Stimulated activated CD8-positive, alpha-beta memory T cell treated with anti-CD3 and anti-CD28 coated beads, Interleukin-7, amount 100 ng/mL, for 4 hours (primary cell): Measurements from ENCODE around the gene NOTUM.

Source experiments
- DNase-seq, 2 donors: peaks; one replicate each; pipeline ENCODE4 v3.0.0-alpha.2; 2020; ENCODE audit warnings: low read depth in 2 of 2

Gene NOTUM

DNA sequence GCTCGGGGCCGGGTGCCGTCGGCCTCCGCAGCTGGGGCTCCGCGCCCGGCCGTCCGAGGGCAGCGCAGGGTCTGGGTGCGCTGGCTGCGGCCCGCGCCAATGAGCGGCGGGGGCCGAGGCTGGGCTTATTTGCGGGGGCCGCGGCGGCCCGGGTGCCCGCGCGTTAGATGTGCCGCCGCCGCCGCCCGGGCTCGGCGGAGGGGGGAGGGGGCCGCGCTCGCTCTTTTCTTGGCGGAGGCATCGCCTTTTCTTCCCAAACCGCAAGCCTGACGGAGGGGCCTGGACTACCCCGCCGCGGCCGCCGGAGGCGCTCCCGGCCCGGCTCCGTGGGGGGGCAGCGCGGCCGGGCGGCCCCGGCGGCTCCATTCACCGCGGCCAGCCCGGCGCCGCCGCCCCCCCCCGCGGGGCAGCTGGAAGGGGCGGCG is at the start of gene NOTUM:
Gene NOTUM (minus strand): TSS at position 101 of the 425 bp plus-strand sequence. CDS start 278 bp downstream, outside the sequence.
- no peak for DNase-seq

DNA sequence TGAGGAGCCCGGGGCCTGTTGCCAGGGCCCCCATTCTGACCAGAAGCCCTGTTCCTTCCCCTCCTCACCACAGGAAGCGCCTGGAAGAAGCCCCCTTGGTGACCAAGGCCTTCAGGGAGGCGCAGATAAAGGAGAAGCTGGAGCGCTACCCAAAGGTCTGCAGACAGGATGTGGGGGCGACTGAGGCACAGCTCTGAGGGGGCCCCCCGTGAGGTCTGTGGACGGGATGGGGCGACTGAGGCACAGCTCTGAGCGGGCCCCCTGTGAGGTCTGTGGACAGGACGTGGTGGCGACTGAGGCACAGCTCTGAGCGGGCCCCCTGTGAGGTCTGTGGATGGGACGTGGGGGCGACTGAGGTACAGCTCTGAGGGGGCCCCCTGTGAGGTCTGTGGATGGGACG is 48.4 kb upstream of the NOTUM start:
- no peak for DNase-seq

DNA sequence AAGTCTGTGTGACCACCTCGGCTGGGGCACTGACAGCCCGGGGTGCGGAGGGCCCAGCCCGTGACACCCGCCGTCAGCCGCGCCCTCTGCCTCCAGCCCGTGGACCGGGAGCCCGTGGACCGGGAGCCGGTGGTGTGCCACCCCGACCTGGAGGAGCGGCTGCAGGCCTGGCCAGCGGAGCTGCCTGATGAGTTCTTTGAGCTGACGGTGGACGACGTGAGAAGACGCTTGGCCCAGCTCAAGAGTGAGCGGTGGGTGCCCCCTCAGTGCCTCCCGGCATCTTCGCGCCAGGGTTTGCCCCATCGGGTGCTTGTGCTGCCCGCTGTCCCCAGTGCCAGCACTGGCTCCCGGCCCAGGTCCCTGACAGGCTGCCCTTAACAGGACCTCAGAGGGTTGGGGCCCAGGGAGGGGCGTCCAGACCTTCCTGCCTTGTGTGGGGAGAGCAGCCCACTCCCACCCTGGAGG is 48.0 kb upstream of the NOTUM start:
- no peak for DNase-seq

DNA sequence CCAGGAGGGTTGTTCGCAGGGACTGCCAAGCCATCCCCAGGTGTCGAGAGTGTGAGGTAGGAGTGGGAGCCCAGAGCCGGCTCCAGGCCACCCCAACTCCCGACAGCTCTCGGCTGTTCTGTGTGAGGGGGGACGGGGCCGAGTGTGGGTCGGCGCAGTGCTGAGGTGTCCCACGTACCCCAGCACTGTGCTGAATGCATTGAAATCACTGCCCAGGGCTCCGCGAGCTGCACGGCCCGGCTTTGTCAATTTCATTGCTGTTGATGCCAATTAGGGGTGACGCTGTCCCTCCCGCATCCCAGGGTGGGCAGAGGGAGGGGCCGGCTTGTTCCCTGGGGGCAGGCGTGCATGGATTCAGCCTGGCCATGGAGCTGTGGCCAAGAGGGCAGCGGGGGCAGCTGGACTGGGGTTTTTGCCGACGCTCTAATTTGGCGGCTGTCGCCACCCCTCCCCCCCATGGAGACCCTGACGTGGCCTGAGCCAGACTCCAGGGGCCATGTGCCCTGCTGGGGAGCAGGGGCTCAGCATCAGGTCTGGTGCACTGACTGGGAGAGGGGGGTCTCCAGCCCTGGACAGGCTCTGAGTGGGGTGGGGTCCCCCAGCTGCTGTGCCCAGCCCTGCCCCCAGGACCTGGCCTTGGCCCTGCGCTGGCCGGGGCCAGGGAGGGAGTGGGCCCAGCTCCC is 47.4 kb upstream of the NOTUM start:
- no peak for DNase-seq

DNA sequence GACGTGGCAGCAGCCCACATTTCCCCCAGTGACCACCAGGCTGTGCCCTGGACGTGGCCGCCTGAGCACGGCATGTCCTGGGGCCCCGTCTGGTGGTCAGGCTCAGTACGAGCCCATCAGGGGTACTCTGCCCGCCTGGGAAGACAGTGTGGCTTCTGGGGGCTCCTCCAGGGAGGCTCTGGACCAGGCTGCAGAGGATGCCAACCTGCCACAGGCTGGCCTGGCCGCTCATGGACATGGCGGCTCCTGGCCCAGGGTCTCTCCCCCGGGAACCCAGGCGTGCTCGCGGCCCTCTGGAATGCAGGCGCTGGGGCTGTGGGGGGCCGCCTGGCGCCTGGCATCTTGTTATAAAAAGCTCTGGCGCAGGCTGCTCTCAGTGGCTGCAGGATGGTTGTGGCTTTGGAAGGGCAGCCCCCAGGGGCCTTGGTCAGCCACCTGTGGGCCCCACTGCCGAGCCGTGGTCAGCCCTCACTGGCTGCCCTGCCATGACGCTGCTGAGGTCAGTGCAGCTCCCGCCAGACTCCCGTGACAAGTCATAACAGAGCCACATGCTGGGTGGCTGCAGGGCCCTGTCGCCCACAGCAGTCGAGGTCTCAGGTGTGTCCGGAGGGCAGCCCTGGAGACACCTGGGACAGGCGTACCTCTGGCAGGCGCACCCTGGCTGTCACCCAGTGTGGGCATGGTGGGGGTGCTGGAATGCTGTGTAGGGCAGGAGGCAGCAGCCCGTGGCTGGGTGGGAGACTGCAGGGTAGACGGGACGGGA is 46.7 kb upstream of the NOTUM start:
- DNase-seq: no peak

DNA sequence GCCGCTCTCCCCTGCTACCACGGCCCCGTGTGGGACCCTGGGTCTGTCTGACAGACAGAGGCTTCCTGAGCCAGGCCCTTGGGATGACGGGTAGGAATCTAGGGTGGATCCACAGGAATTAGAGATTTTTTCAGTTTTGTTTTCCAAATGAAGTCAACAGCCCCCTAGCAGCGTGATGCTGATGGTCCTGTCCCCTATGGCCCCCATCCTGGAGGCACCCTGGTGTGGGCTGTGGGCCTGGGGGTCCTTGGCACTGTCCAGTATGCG is 46.2 kb upstream of the NOTUM start:
- DNase-seq: no peak

DNA sequence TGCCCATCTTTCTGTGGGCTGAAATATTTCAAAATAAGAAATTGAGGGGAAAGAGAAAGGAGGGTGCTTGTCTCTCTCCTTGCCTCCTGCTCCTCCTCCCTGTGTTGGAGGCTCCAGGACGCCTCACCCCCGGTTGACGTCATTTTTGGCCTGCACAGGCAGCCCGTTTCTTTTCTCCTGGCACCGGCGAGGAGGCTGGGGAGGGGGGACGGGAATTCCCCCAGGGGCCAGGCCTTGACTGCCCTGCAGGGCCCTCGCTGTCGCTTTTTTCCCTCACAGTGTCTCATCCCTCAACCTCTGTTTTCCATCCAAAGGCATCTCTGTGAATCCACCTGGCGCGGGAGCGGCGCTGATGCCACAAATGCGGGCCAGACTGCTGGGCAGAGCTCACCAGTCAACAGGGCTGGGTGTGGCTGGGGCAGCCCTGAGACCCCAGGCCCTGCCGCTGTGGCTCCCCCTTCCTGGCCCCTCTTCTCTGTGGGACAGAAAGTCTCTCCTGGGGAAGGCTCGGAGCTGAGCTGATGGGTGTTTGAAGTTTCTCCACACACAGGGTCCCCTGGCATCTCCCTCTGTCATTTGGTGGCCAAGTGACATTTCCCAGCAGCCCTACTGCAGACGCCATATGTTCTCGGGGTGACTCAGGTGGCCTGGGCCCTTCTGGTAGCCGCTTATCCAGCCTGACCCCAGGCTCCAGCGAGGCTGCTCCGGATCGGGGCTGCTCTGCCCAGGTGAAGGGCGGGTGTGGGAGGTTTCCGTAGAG is 45.7 kb upstream of the NOTUM start:
- DNase-seq: no peak

DNA sequence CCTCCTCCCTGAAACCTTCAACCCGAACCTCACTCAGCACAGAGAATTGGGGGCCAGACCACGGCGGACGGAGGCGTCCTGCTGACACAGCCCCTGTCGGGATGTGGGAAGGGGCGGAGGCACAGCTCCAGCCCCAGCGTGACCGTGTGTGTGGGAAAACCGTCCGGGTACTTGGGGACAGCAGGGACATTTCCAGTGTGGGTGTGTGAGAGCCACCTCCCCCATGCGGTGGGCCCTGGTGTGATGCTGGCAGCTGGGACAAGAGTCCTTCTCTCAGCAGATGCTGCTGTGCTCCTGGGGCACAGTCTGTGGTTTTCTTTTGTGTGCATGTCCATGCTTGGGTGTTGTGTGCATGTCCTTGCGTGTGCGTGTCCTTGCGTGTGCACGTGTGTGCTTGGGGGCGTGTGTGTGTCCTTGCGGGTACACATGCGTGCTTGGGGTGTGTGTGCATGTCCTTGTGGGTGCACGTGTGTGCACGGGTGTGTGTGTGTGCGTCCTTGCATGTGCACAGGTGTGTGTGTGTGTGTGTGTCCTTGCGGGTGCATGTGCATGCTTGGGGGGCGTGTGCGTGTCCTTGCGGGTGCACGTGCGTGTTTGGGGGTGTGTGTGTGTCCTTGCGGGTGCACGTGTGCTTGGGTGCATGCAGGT is 44.8 kb upstream of the NOTUM start:
- DNase-seq: no peak

DNA sequence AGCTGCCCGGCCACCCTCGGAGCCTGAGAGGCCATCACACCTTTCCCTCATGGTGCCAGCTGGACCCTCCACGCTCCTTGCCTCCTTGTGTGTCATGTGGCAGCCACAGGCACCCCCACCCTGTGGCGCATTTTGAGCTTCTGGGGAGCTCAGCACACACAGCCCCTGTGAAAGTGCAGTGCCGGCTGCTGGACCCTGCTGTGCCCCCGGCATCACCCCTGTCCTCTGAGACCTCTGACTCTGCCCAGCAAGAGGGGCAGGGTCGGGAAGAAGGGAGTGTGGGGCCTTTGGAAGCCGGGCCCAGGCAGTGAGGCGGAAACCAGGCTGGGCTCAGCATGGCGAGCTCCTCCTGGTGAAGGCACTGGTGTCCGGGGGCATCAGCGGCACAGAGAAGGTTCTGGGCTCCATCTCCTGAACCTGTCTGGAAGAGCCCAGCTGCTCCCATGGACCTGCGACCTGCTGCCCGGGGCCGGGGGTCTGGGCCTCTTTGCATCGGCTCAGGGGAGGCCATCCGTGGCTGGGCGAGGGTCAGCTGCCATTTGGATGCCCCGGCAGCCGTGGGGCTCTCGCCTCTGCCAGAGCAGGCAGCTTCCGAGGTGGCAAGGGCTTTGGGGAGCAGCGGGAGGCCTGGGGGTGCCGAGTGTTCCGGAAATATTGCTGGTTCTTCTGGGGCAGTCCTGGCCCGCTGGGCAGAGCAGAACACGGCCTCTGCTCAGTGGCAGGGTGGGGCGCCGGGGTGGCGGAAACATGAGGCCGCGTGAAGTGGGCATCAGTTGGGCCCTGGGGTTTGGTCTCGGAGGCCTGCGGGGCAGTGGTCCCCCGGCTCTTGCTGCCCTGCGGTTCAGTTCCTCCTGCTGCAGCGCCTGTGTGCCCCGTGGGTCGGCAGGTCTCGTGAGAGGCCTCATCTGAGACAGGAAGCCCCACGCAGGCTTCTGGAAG is 43.8 kb upstream of the NOTUM start:
- no peak for DNase-seq

DNA sequence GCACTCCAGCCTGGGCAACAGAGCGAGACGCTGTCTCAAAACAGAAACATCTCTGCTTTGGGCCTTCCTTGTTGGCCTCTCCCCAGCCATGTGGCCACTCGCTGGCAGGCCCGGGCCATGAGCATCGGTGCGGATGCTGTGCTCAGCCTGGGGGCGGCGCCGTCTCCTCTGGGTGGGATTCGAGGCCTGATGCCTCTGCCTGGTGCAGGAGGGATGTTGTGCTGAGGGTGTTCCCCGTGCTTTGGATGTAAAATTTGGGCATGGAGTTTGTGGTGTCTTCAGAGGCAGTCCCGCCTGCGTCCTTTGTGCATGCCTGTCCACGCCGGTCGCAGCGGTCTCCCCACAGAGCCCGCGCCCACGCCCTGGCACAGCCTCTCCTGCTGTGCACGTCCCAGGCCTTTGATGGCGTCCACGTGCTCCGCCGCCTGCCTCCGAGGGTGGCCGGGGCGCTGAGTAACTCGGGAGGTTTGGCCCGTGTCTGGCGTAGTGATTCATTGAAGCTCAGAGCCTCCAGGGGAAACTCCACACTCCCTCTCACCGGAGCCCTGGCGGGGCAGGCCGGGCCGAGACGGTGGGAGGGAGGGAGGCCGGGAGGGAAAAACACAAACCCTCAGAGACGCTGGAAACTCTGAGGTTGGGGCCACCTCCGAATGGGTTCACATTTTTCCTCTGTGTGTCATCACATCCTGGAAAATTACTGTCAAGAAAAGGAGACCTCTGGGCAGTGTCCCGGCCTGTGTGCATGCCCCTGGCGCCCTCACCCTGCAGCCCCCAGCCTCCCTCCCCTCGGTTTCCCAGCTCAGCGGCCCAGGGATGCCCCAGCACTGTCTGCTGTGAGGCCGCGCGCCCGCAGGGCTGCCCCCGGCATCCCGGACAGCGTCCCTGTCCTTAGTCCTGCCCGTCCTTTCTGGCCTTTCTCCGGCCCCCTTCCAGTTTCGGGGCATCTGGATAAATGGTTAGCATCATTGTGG is 42.7 kb upstream of the NOTUM start:
- no peak for DNase-seq

DNA sequence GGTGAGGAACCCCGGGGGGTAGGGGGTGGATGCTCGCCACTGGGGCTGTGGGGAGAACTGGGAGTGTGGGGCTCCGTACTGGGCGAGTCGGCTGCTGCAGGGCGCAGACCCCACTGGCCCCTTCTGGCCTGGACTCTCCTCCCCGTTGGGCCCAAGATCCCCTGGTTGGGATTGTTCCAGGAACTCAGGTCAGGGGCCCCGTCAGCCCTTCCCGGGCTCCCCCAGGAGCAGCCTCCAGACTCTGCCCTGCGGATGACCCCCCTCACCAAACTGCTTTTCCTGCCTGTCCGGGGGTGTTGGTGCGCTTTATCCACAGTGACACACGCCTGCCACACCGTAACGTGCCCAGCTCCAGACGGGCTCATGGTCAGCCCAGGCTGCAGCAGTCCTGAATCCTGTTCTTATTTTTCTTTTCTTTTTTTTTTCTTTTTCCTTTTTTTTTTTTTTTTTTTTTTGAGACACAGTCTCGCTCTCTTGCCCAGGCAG is 40.6 kb upstream of the NOTUM start:
- DNase-seq: no peak

DNA sequence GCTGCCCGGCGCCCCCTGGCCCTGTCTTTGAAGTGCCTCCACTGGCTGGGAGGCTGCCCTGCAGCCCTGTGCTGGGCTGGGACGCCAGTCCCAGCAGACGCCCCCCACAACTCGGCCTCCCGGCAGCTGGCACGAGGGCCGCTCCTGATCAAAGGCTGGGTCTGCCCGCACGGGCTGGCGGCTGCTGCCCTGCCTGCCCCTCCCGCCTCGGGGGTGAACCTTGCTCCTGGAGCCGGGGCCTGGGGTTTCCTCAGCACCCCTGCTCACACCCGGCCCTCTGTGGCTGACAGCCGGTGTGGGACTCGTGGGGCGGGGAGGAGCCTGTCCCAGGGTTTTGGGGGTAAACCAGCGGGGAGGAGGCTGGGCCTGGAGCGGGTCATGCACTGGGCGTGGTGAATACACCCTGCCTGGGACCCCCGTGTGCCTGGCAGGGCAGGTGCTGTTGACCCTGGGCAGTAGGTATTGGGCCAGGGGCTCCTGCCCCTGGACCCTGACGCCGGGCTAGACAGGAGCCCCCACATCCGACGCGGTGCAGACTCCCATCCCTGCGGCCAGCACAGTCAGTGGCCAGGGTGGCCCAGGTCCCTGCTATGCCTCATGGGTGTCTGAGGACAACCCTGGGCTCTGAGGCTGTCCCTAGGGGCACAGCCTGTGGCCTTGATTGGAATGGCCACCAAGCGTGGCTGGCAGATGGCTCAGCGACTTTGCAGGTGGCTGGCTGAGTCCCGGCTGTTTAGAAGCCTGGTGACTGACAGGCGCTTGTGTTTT is 40.0 kb upstream of the NOTUM start:
- DNase-seq: no peak

DNA sequence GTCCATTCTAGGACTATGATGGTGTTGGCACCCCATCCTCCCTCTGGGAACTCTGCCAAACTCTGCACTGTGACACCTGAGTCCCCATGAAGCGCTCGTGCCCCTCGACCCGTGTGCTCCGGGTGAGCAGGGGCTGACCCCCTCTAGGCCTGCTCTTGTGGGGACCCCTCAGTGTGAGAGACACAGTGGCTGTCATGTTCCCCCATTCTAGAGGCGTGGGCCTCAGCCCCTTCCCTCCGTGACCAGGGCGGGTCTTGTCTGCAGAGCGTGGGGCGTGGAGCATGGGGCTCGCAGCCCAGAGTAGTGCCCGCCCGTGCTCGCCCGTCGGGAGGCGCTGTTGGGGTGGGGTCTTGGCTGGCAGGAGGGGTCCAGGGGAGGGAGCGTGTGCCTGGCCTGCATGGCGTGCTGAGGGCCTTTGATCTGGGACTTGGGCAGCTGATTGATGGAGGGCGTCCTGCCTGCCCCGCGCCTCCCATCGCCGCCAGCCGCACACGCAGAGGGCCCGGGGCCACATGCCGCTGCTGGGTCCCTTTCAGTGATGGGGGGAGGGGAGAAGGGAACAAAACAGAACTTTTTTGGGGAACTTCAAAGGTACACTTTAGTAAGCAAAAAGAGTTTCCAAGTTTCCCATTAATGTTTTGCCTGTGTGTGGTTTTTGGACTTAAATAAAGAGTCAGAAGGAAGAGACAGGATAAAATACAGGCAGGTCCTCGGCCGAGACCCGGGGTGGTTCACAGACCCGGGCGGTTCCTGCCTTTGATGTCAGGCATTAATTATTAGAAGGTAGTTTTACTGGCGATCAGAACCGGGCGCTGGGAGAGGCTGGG is 39.2 kb upstream of the NOTUM start:
- DNase-seq: no peak

DNA sequence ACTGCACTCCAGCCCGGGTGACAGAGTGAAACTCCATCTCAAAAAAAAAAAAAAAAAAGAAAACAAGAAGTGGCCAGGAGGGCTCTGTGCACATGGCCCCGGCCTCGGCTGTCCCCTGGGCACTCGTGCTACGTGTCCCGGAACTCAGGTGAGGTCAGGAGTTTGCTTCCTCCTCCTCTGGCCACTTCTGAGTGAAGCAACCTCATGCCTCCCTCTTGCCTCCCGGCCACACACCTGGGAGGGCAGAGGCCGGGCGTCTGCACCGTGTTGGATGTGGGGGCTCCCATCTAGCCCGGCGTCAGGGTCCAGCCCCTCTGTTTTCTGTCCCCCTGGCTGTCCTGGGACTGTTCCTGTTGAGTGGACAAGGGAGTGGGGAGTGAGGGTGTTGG is 38.6 kb upstream of the NOTUM start:
- no peak for DNase-seq

DNA sequence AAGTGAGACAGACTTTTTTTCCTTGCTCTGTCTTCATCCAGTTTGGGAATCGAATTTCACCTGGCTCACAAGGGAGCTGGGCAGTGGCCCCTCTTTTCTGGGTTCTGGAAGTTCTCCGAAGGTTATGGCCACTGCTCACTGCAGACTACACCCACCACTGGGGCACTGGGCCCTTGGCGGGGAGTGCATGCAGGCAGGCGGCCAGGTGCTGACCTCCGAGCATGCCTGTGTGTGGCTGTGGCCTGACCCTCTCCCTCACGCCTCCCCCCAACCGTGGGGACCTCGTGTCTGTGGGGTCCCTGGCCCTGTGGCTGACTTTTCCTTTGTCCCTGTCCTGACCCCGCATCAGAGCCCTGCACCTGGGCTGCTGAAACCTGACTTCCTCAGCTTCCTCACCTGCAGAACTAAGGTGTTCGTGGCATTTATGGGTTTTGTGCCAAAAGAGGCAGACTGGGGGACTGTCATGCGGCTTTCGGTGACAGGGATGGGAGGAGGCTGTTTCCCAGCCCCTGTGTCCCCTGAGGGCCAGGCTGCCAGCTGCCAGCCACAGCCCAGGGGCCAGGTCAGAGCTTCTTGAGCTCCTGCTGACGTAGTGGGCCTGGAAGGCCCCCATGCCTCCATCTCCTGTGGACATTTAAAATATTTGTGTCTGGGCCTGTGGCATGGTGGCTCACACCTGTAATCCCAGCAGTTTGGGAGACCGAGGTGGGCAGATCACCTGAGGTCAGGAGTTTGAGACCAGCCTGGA is 37.9 kb upstream of the NOTUM start:
- no peak for DNase-seq

DNA sequence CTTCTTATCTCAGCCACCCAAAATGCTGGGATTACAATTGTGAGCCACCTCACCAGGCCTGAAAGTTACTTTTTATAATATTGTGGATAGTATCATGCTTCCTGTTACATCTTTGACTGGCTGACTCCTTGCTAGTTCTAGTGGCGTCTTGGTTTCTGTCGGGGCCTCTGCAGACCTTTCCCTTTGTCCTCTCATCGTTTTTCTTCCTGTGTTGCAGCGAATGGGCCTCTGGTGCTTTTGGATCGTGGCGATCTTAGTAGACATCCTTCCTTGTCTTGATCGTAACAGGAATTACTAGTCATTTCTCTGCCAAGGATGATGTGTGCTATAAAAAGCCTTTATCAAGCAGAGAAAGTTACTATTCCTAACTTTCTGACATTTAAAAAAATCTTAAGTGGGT is 37.2 kb upstream of the NOTUM start:
- DNase-seq: no peak

DNA sequence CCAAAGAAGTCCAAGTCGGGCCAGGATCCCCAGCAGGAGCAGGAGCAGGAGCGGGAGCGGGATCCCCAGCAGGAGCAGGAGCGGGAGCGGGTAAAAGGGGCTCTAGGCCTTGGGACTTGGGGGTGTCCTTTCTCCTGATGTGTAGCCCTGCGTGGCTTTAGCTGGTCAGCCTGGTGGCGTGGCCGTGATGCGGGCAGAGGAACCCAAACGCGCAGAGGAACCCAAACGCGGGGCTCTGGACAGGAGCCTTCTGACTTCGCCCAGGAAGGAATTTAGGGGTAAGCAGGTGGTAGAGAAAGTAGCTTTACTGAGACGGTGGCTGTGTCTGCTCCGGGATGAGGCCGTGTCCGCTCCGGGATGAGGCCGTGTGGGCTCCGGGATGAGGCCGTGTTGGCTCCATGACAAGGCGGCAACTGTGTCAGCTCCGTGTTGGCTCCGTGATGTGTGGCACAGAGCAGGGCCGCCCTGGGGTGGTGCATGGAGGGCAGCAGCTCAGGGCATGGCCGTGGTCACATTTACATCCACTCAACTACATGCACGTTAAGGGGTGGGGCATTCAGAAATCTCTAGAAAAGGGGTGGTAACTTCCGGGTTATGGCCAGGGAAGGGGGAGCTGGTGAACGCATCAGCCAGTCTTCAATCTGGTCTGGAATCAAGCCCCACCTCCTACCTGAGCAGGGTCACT is 35.9 kb upstream of the NOTUM start:
- no peak for DNase-seq
